ENCODE results near the gene NAALADL2.
A peak's percentile ranks its signal among the peaks of the same experiment; 100 is the strongest.

Gene NAALADL2

GRCh38 chr3:175005881-175006280 lies 146.7 kb downstream of the NAALADL2 start:
- no peak for TF ChIP-seq ZFX (IDR thresholded peaks at IDR 0.05; ENCODE audit: borderline replicate concordance)
- no peak for TF ChIP-seq CTCF (IDR thresholded peaks at IDR 0.05)
- H3K27ac ChIP-seq: peak overlapping the region; percentile 81

DNA sequence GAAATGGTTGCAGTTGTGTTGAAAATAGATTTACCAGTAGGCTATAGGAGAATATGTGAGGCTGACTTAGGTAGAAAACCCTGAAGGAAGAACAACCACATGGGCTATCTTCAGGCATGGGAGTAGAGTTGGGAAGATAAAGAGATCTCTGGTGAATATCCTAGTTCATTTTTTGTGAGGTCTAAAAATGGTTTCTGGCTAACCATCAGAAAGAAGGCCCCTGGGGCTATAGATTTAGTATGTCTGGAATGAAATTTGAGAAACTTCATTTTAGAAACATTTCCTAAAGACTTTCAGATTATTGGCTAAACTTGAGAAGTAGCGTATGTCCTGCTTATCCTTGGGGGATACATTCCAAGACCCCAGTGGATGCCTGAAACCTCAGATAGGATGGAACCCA lies 148.2 kb downstream of the NAALADL2 start:
- no peak for TF ChIP-seq CTCF (IDR thresholded peaks at IDR 0.05)
- TF ChIP-seq ZFX (IDR thresholded peaks at IDR 0.05; ENCODE audit: borderline replicate concordance): no peak
- peak overlapping the region; percentile 81 for H3K27ac ChIP-seq

- no peak for TF ChIP-seq CTCF (IDR thresholded peaks at IDR 0.05)
- TF ChIP-seq ZFX (IDR thresholded peaks at IDR 0.05; ENCODE audit: borderline replicate concordance): no peak
- H3K27ac ChIP-seq: no peak overlapping the region
Measured at GRCh38 chr3:175009295-175009694, 150.2 kb downstream of the NAALADL2 start.

DNA sequence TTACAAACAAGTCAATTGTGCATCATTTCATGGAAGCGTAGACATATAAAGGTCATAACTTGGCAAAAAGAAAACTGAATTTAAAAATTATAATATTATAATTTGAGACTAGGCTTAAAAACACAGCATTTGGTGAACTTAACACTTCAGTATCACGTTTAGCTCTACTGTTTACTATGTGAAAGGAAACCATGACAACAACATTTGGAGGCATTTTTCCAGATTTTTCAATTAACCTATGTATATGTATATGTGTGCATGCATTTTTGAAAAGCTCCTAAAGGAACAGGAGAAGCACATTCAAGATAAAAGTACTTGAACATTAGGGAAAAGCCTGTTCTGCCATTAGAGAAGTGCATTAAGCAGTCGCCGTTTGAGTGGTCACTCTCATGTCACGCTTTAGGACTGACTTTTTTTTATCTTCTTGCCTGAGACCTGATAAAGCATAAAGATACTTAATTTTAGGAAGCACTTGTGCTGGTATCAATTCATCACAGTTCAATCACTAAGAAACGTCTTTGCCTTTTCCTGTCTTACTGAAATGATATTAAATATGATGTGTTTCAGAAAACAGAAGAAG lies 156.0 kb downstream of the NAALADL2 start:
- no peak overlapping the region for H3K27ac ChIP-seq
- TF ChIP-seq ZFX (IDR thresholded peaks at IDR 0.05; ENCODE audit: borderline replicate concordance) (no peak), CTCF (IDR thresholded peaks at IDR 0.05) (no peak)

GRCh38 chr3:175018946-175019727 lies 160.0 kb downstream of the NAALADL2 start:
- no peak overlapping the region for H3K27ac ChIP-seq
- TF ChIP-seq CTCF (IDR thresholded peaks at IDR 0.05): no peak
- TF ChIP-seq ZFX (IDR thresholded peaks at IDR 0.05; ENCODE audit: borderline replicate concordance): no peak

GRCh38 chr3:175020101-175020500 lies 161.0 kb downstream of the NAALADL2 start:
- TF ChIP-seq CTCF (IDR thresholded peaks at IDR 0.05): no peak
- TF ChIP-seq ZFX (IDR thresholded peaks at IDR 0.05; ENCODE audit: borderline replicate concordance): no peak
- H3K27ac ChIP-seq: no peak overlapping the region

GRCh38 chr3:175029828-175030227 lies 170.7 kb downstream of the NAALADL2 start:
- H3K27ac ChIP-seq: no peak overlapping the region
- TF ChIP-seq CTCF (IDR thresholded peaks at IDR 0.05) (no peak), ZFX (IDR thresholded peaks at IDR 0.05; ENCODE audit: borderline replicate concordance) (no peak)
